Thoracic aorta (tissue), 2 donors: ENCODE results near the gene BANF2. TPM values are rescaled to one million over a fixed set of nuclear protein-coding genes. Genes with fewer than 3 reads are reported as not detected.

Experiments used
- ATAC-seq: fragments of 150-250 bp; one replicate; pipeline ENCODE4 v1.8.0; 2017; ENCODE audit warnings: low read depth; ENCODE audit not compliant: insufficient number of reproducible peaks, low FRiP score
- DNase-seq: peaks from one replicate; pipeline ENCODE4 v3.0.0-alpha.2; 2020; ENCODE audit warnings: low spot score
- H3K27ac ChIP-seq, 2 donors: fragments of 200-600 bp; sonication (generic); 1 replicate in 1 of 2; 2 replicates in 1 of 2; pipeline ENCODE4 v1.5.1; 2016; ENCODE audit warnings: mild to moderate bottlenecking in 2 of 2, moderate library complexity in 2 of 2
- H3K27me3 ChIP-seq: fragments of 200-600 bp; sonication (generic); replicated peaks from 2 replicates; pipeline ENCODE4 v1.6.0; 2016; ENCODE audit warnings: mild to moderate bottlenecking; ENCODE audit not compliant: insufficient read depth
- H3K36me3 ChIP-seq: fragments of 200-600 bp; sonication (generic); one replicate; pipeline ENCODE4 v1.5.1; 2016
- H3K4me1 ChIP-seq, 2 donors: fragments of 200-600 bp; sonication (generic); 1 replicate in 1 of 2; 2 replicates in 1 of 2; pipeline versions ENCODE4 v1.5.1 to v1.6.0; 2016; ENCODE audit warnings: low read depth in 2 of 2, mild to moderate bottlenecking in 1 of 2; ENCODE audit not compliant: control insufficient read depth in 1 of 2
- H3K4me3 ChIP-seq: fragments of 200-600 bp; sonication (generic); 2 replicates; pipeline ENCODE4 v1.5.1; 2016; ENCODE audit warnings: mild to moderate bottlenecking
- H3K9me3 ChIP-seq: fragments of 200-600 bp; sonication (generic); 2 replicates; pipeline ENCODE4 v1.5.1; 2016
- CTCF ChIP-seq: fragments of 200-600 bp; sonication (generic); IDR thresholded peaks from one replicate; pipeline ENCODE4 v1.5.1; 2019; ENCODE audit warnings: antibody characterized with exemption
- total RNA-seq, 2 donors: library from RNA; depleted of rRNA; stranded (reverse); fragments of >200 nt; gene quantifications; one replicate each; pipeline versions ENCODE4 v1.1.0 to v1.2.3, GENCODE V29; 2016

The BANF2 gene
- total RNA-seq, 2 donors from 2014 or later, result not detected

- Histone ChIP-seq H3K4me1 (peaks cover 4 to 12% of the 10 kb centered on the region in 2 donors), H3K9me3 (no peaks in the 10 kb centered on the region), H3K27me3 (no peaks in the 10 kb centered on the region), H3K36me3 (no peaks in the 10 kb centered on the region), H3K27ac (no peak overlapping the region), H3K4me3 (no peak overlapping the region)
- DNase-seq (no peak), ATAC-seq (no peak)
- no peak for TF ChIP-seq CTCF
Observed at GRCh38 chr20:17785007-17785406, 85.2 kb downstream of the BANF2 start.

Other genes starting within 250 kb of the BANF2 start
- gene BFSP1, start 168.6 kb upstream of the BANF2 start, total RNA-seq, result 1 to 10 TPM; 2.4 to 3.0 TPM
- 1,000 to 10,000 TPM; 1,342 to 1,977 TPM for gene DSTN, start 129.9 kb upstream of the BANF2 start, total RNA-seq
- 100 to 1,000 TPM; 113 to 163 TPM for gene RRBP1, start 17.7 kb upstream of the BANF2 start, total RNA-seq